HepG2 (cell line): ENCODE results near the gene SGSH. TPM values are rescaled to one million over a fixed set of nuclear protein-coding genes. Genes with fewer than 3 reads are reported as not detected.

Source experiments
- ATAC-seq: fragments of 200-7000 bp; cut with Tn5 transposase; 3 replicates; pipeline ENCODE4 v1.9.1; 2020; ENCODE audit warnings: mild to moderate bottlenecking, moderate library complexity
- BruUV-seq: library from RNA; stranded (reverse); fragments of 400-500 nt; replicated peaks from 2 replicates; lab custom pipeline; 2021; lab: Mats Ljungman, UMichigan
- CTCF ChIA-PET: fragments of 300-600 bp; formaldehyde crosslinking; extraction: SDS; loops from one replicate; lab custom pipeline; 2021; ENCODE audit warnings: low total read pairs, inconsistent platforms, low intra/inter-chr PET ratio; lab: Yijun Ruan, JAX
- POLR2A ChIA-PET: fragments of 350-600 bp; sonication (Branson Sonifier 250); formaldehyde crosslinking; loops from one replicate; lab custom pipeline; 2020; ENCODE audit warnings: antibody characterized with exemption, inconsistent platforms; lab: Yijun Ruan, JAX
- DNase-seq: peaks from one replicate; pipeline ENCODE4 v3.0.0-alpha.2; 2015; ENCODE audit warnings: low spot score
- FAIRE-seq: peaks from 3 replicates; lab custom pipeline; 2011; peaks lifted over from hg19 to GRCh38; lab: Jason Lieb, UNC
- H2AFZ ChIP-seq: one replicate; pipeline ENCODE4 v1.6.1; 2011; ENCODE audit warnings: low read length, inconsistent platforms
- H3K27ac ChIP-seq: fragments of 300-600 bp; 3 replicates; pipeline ENCODE4 v1.8.0; 2011; ENCODE audit warnings: mixed run types, mild to moderate bottlenecking, mixed read lengths, low read length, inconsistent platforms; ENCODE audit not compliant: insufficient read depth; ENCODE audit errors: extremely low read length
- H3K27me3 ChIP-seq, 2 experiments: fragments of 200-600 bp in 1 of 2; 2 replicates in 1 of 2; 3 replicates in 1 of 2; pipeline versions ENCODE4 v1.6.0 to v1.8.0; 2011; ENCODE audit warnings: low read length in 2 of 2, mild to moderate bottlenecking in 2 of 2, moderate library complexity in 2 of 2, inconsistent platforms in 1 of 2; ENCODE audit not compliant: insufficient read depth in 2 of 2, control insufficient read depth in 1 of 2
- H3K36me3 ChIP-seq, 2 experiments: fragments of 200-600 bp in 1 of 2; replicated peaks in 1 of 2; 2 replicates in 1 of 2; 3 replicates in 1 of 2; pipeline versions ENCODE4 v1.5.1 to v1.8.0; 2011; ENCODE audit warnings: low read length in 2 of 2, inconsistent platforms in 1 of 2; ENCODE audit not compliant: insufficient read depth in 2 of 2, control insufficient read depth in 1 of 2
- H3K4me1 ChIP-seq: 2 replicates; pipeline ENCODE4 v1.5.1; 2012; ENCODE audit warnings: low read length, inconsistent platforms; ENCODE audit not compliant: insufficient read depth
- H3K4me2 ChIP-seq: 2 replicates; pipeline ENCODE4 v1.6.0; 2011; ENCODE audit warnings: low read depth, low read length, inconsistent platforms
- H3K4me3 ChIP-seq, 3 experiments: fragments of 200-600 bp in 1 of 3; sonication (generic), shearing (Covaris generic) in 1 of 3; replicated peaks in 1 of 3; 2 replicates each; pipeline ENCODE4 v1.5.1; 2011 to 2016; ENCODE audit warnings: low read length in 3 of 3, inconsistent platforms in 2 of 3, low read depth in 2 of 3, mild to moderate bottlenecking in 2 of 3, control low read depth in 1 of 3, mixed read lengths in 1 of 3; ENCODE audit not compliant: insufficient read depth in 1 of 3
- H3K79me2 ChIP-seq: one replicate; pipeline ENCODE4 v1.6.1; 2011; ENCODE audit warnings: low read length, inconsistent platforms; ENCODE audit not compliant: insufficient read depth
- H3K9ac ChIP-seq: 2 replicates; pipeline ENCODE4 v1.6.0; 2011; ENCODE audit warnings: mild to moderate bottlenecking, low read depth, low read length, inconsistent platforms; ENCODE audit not compliant: insufficient read depth
- H3K9me3 ChIP-seq: 2 replicates; pipeline ENCODE4 v1.5.1; 2012; ENCODE audit warnings: mild to moderate bottlenecking, low read length
- H4K20me1 ChIP-seq: 2 replicates; pipeline ENCODE4 v1.6.0; 2011; ENCODE audit warnings: inconsistent platforms, mild to moderate bottlenecking, low read length, moderate library complexity; ENCODE audit not compliant: insufficient read depth
- CEBPB ChIP-seq: IDR thresholded peaks from 2 replicates; pipeline ENCODE4 v1.6.1; 2011; ENCODE audit warnings: low read depth, low read length, improper control_type of control experiment, borderline replicate concordance
- CENPT ChIP-seq: sonication (generic); formaldehyde crosslinking; IDR thresholded peaks from 2 replicates; pipeline ENCODE4 v1.8.0; 2022; ENCODE audit warnings: low read depth, mild to moderate bottlenecking, moderate library complexity, missing genetic modification reagents
- JUND ChIP-seq: sonication (generic); formaldehyde crosslinking; IDR thresholded peaks from 2 replicates; pipeline ENCODE4 v1.8.0; 2022; ENCODE audit warnings: mild to moderate bottlenecking, missing genetic modification reagents
- MYNN ChIP-seq: sonication (generic); formaldehyde crosslinking; IDR thresholded peaks from 2 replicates; pipeline ENCODE4 v1.4.0; 2020; ENCODE audit warnings: mild to moderate bottlenecking, low read depth, missing genetic modification reagents
- PCBP1 ChIP-seq: fragments of 200-400 bp; formaldehyde crosslinking; IDR thresholded peaks from 2 replicates; pipeline ENCODE4 v1.6.1; 2017; ENCODE audit warnings: mild to moderate bottlenecking, low read depth, low read length, borderline replicate concordance
- TSC22D2 ChIP-seq: sonication (generic); formaldehyde crosslinking; IDR thresholded peaks from 2 replicates; pipeline ENCODE4 v1.5.1; 2020; ENCODE audit warnings: missing genetic modification reagents, mild to moderate bottlenecking, borderline replicate concordance
- ZFP36 ChIP-seq: fragments of 150-350 bp; IDR thresholded peaks from 2 replicates; pipeline ENCODE4 v1.6.1; 2018; ENCODE audit warnings: borderline replicate concordance, low read length, low read depth; ENCODE audit not compliant: partially characterized antibody
- ZFY ChIP-seq: sonication (generic); formaldehyde crosslinking; IDR thresholded peaks from 2 replicates; pipeline ENCODE4 v1.4.0; 2020; ENCODE audit warnings: missing genetic modification reagents
- ZNF17 ChIP-seq: sonication (generic); formaldehyde crosslinking; IDR thresholded peaks from 2 replicates; pipeline ENCODE4 v1.5.0; 2020; ENCODE audit warnings: mild to moderate bottlenecking, missing genetic modification reagents
- ZNF331 ChIP-seq: sonication (generic); formaldehyde crosslinking; IDR thresholded peaks from 2 replicates; pipeline ENCODE4 v1.4.0; 2020; ENCODE audit warnings: missing genetic modification reagents
- ZNF530 ChIP-seq: sonication (generic); formaldehyde crosslinking; IDR thresholded peaks from 2 replicates; pipeline ENCODE4 v1.5.0; 2020; ENCODE audit warnings: low read depth, mild to moderate bottlenecking, missing genetic modification reagents
- ZNF577 ChIP-seq: sonication (generic); formaldehyde crosslinking; IDR thresholded peaks from 2 replicates; pipeline ENCODE4 v1.4.0; 2020; ENCODE audit warnings: mild to moderate bottlenecking, low read depth, missing genetic modification reagents, borderline replicate concordance
- ZNF598 ChIP-seq: sonication (generic); formaldehyde crosslinking; IDR thresholded peaks from 2 replicates; pipeline ENCODE4 v1.5.1; 2020; ENCODE audit warnings: mild to moderate bottlenecking, missing genetic modification reagents, borderline replicate concordance
- WGBS: methylation state at CpG from one replicate; pipeline ENCODE4 v1.1.6; 2017; ENCODE audit warnings: low lambda C conversion rate; 5-methylcytosine and 5-hydroxymethylcytosine counted together
- in situ Hi-C: cut with HindIII; loops from 2 replicates; pipeline ENCODE4 v1.10.0; 2017; ENCODE audit warnings: low pct_unique_long_range_greater_than_20kb; ENCODE audit not compliant: extremely low pct_ligation_motif_present
- intact Hi-C: fragments of 100-400 bp; cut with micrococcal nuclease; formaldehyde crosslinking; loops from one replicate; pipeline ENCODE4 v1.10.0; 2022; ENCODE audit not compliant: unreplicated experiment
- polyA plus RNA-seq, 8 experiments: library from polyadenylated mRNA; depleted of rRNA in 3 of 8; stranded (reverse) in 7 of 8; unstranded in 1 of 8; fragments of >200 nt; fragmentation: Illumina TruSeq in 4 of 8; extraction: Trizol in 4 of 8; gene quantifications; 2 replicates each; pipeline versions ENCODE4 v1.2.1 to v1.2.3, GENCODE V29; 2011 to 2016; ENCODE audit warnings: low read depth in 4 of 8, missing spikeins in 1 of 8, mixed read lengths in 1 of 8; ENCODE audit not compliant: insufficient read depth in 1 of 8
- total RNA-seq, 5 experiments: library from RNA; depleted of rRNA; stranded (reverse); fragments of >200 nt; fragmentation: Illumina TruSeq; extraction: Trizol; gene quantifications; 2 replicates each; pipeline ENCODE4 v1.2.3, GENCODE V29; 2016; ENCODE audit warnings: low read depth in 1 of 5
- TF ChIP-seq, protein P1 (sequence below): sonication (generic); formaldehyde crosslinking; IDR thresholded peaks from 2 replicates; pipeline ENCODE4 v1.4.0; 2020; ENCODE audit warnings: missing genetic modification reagents

SGSH gene
- total and polyA plus RNA-seq, 2 of the 13 experiments (the other 11 are each of a cell fraction or from before 2014, with no cell fraction given) = 12.2 to 17.6 TPM

DNA sequence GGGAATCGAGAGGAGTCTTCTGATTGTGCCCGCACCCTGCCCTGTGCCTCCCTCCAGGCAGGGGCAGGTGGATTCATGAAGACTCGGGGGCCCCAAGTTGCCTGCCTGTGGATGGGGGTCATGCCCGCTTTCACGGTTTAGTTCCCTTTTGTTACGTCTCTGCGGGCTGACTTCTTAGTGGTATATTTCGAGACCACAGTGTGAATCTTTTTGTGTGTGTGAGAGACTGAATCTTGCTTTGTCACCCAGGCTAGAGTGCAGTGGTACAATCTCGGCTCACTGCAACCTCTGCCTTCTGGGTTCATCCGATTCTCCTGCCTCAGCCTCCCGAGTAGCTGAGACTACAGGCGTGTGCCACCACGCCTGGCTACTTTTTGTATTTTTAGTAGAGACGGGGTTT lies 22.4 kb upstream of the SGSH start (continued):
- no peak for TF ChIP-seq ZFP36
- no peak for TF ChIP-seq PCBP1
- TF ChIP-seq MYNN (CRISPR knock-in tag) = no peak
- no peak for TF ChIP-seq TSC22D2
- no peak for TF ChIP-seq ZNF530
- no peak for TF ChIP-seq CENPT (CRISPR knock-in tag)
- no peak for TF ChIP-seq ZNF577
- TF ChIP-seq, protein P1, sequence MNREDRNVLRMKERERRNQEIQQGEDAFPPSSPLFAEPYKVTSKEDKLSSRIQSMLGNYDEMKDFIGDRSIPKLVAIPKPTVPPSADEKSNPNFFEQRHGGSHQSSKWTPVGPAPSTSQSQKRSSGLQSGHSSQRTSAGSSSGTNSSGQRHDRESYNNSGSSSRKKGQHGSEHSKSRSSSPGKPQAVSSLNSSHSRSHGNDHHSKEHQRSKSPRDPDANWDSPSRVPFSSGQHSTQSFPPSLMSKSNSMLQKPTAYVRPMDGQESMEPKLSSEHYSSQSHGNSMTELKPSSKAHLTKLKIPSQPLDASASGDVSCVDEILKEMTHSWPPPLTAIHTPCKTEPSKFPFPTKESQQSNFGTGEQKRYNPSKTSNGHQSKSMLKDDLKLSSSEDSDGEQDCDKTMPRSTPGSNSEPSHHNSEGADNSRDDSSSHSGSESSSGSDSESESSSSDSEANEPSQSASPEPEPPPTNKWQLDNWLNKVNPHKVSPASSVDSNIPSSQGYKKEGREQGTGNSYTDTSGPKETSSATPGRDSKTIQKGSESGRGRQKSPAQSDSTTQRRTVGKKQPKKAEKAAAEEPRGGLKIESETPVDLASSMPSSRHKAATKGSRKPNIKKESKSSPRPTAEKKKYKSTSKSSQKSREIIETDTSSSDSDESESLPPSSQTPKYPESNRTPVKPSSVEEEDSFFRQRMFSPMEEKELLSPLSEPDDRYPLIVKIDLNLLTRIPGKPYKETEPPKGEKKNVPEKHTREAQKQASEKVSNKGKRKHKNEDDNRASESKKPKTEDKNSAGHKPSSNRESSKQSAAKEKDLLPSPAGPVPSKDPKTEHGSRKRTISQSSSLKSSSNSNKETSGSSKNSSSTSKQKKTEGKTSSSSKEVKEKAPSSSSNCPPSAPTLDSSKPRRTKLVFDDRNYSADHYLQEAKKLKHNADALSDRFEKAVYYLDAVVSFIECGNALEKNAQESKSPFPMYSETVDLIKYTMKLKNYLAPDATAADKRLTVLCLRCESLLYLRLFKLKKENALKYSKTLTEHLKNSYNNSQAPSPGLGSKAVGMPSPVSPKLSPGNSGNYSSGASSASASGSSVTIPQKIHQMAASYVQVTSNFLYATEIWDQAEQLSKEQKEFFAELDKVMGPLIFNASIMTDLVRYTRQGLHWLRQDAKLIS (CRISPR knock-in tag) = no peak
- TF ChIP-seq ZFY (CRISPR knock-in tag) = no peak
- TF ChIP-seq JUND = no peak

GRCh38 chr17:80237386-80237785 lies 17.3 kb upstream of the SGSH start:
- in situ Hi-C loops (no loop called here), intact Hi-C loops (no loop called here)
- Histone ChIP-seq H3K36me3 (peaks cover 9 to 40% of the 10 kb centered on the region in 2 experiments; a peak in 4 of 5 replicates), H3K79me2 (no peaks in the 10 kb centered on the region), H3K9me3 (peaks cover 5% of the 10 kb centered on the region; the same call in 1 of the 2 replicates), H3K4me2 (no peak overlapping the region), H3K27ac (no peak overlapping the region), H3K4me1 (no peaks in the 10 kb centered on the region), H3K27me3 (no peaks in the 10 kb centered on the region; a peak in 1 of 5 replicates), H3K4me3 (no peak overlapping the region), H2AFZ (no peak overlapping the region), H4K20me1 (no peaks in the 10 kb centered on the region), H3K9ac (no peak overlapping the region)
- 91% methylated on average over 9 of the region's 10 CpGs for WGBS
- BruUV-seq = no TSS peak
- POLR2A ChIA-PET = interaction anchor here (0.6 kb wide), 1 partner anchor 98 kb away, joined by 3 read pairs; no protein-coding TSS in a partner anchor
- ATAC-seq (no peak), DNase-seq (no peak), FAIRE-seq (no peak)
- TF ChIP-seq ZNF17 (CRISPR knock-in tag) (no peak), ZNF598 (CRISPR knock-in tag) (no peak), CEBPB (no peak), ZNF331 (CRISPR knock-in tag) (no peak)
- CTCF ChIA-PET = no interaction called here
